Karpas-422 (cell line): ENCODE measurements around the gene PLAU. TPM values are rescaled to one million over a fixed set of nuclear protein-coding genes. Genes with fewer than 3 reads are reported as not detected.

Experiments
- DNase-seq: peaks from one replicate; pipeline ENCODE4 v3.0.0-alpha.2; 2015
- H2AFZ ChIP-seq: fragments of 200-600 bp; sonication (generic); 2 replicates; pipeline ENCODE4 v1.6.1; 2014; ENCODE audit warnings: antibody characterized with exemption, low read length, mixed read lengths
- H3K27ac ChIP-seq: fragments of 200-600 bp; sonication (generic); 2 replicates; pipeline ENCODE4 v1.5.1; 2014; ENCODE audit warnings: mild to moderate bottlenecking, low read length, moderate library complexity
- H3K27me3 ChIP-seq: fragments of 200-600 bp; sonication (generic); 2 replicates; pipeline ENCODE4 v1.6.1; 2014; ENCODE audit warnings: low read length, mixed read lengths
- H3K36me3 ChIP-seq: fragments of 200-600 bp; sonication (generic); 2 replicates; pipeline ENCODE4 v1.6.1; 2014; ENCODE audit warnings: low read length, mixed read lengths; ENCODE audit not compliant: insufficient read depth
- H3K4me1 ChIP-seq: fragments of 200-600 bp; sonication (generic); 2 replicates; pipeline ENCODE4 v1.6.1; 2014; ENCODE audit warnings: mild to moderate bottlenecking, low read length, mixed read lengths
- H3K4me2 ChIP-seq: fragments of 200-600 bp; sonication (generic); 2 replicates; pipeline ENCODE4 v1.6.1; 2014; ENCODE audit warnings: low read length, low read depth, mild to moderate bottlenecking; ENCODE audit not compliant: poor library complexity, severe bottlenecking
- H3K4me3 ChIP-seq: fragments of 200-600 bp; sonication (generic); 2 replicates; pipeline ENCODE4 v1.5.1; 2014; ENCODE audit warnings: mild to moderate bottlenecking, antibody characterized with exemption, low read length, mixed read lengths
- H3K79me2 ChIP-seq: fragments of 200-600 bp; sonication (generic); 2 replicates; pipeline ENCODE4 v1.6.1; 2014; ENCODE audit warnings: mild to moderate bottlenecking, low read length, mixed read lengths
- H3K9ac ChIP-seq: fragments of 200-600 bp; sonication (generic); 2 replicates; pipeline ENCODE4 v1.6.0; 2014; ENCODE audit warnings: low read length
- H3K9me2 ChIP-seq: fragments of 200-600 bp; sonication (generic), shearing (Covaris generic); replicated peaks from 2 replicates; pipeline ENCODE4 v1.6.0; 2014; ENCODE audit warnings: mild to moderate bottlenecking, low read length, moderate library complexity; ENCODE audit not compliant: insufficient read depth
- H3K9me3 ChIP-seq: fragments of 300-700, 200-600 bp; sonication (generic); 2 replicates; pipeline ENCODE4 v1.6.1; 2014; ENCODE audit warnings: low read length, mixed read lengths
- H4K20me1 ChIP-seq: fragments of 200-600 bp; sonication (generic); 2 replicates; pipeline ENCODE4 v1.6.1; 2014; ENCODE audit warnings: mild to moderate bottlenecking, antibody characterized with exemption, low read length, low read depth; ENCODE audit not compliant: insufficient read depth
- total RNA-seq: library from RNA; depleted of rRNA; stranded (reverse); fragments of >200 nt; shearing (Covaris generic); gene quantifications from 2 replicates; pipeline ENCODE4 v1.2.3, GENCODE V29; 2014; ENCODE audit warnings: low replicate concordance

PLAU gene
- total RNA-seq, 1 experiment from 2014 or later, result 3.2 TPM

DNA sequence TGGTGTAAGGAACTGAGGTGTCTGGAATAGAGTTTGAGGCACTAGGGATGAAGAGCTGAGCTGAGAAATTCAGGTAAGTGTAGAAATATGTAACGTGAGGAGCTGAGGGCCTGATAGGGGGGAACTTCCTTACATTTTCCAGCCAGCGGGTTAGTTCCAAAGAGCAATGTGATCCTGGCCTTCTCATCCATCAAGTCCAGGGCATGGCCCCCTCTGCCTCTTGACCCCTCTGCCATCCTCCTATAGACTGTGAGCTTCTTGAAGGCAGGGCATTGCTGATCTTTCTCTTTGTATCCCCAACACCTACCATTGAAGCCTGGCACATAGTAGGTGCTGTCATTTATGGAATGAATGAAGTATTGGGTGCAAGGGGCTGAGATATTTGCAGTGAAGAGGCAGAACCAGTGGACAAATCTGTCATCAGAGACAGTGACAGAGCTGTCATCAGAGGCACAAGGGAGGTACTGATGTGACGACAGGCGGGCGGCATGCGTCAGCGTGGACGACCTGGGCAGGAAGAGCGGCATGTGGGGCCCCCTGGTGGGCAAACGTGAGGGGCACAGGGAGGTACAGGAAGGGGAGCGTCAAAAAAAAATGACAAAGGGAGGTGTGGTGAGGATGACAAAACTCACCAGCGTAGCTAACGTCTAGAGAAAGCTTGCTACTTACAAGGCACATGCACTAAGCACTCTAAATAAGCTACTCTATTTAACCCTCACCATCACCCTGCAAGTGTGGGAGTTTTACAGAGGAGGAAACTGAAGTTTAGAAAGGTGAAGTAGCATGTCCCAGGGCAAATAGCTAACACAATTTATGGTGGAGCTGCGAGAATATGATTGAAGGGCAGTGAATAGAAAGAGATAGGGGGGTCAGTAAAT lies 31.4 kb upstream of the PLAU start:
- H3K27me3 ChIP-seq, result 0 out of 2 replicates have a peak, but pooled peaks cover 2% of the 10 kb centered on the region
- peak overlapping the region; percentile 91 for H2AFZ ChIP-seq
- no peaks in the 10 kb centered on the region for H3K79me2 ChIP-seq
- no peaks in the 10 kb centered on the region for H3K9me3 ChIP-seq
- H3K27ac ChIP-seq, result no peak overlapping the region
- peak overlapping the region; percentile 36; the same call in 1 of the 2 replicates for H3K9ac ChIP-seq
- H3K9me2 ChIP-seq, result no peaks in the 10 kb centered on the region
- H3K4me1 ChIP-seq, result peaks cover 20% of the 10 kb centered on the region
- no peaks in the 10 kb centered on the region for H3K36me3 ChIP-seq
- no peak overlapping the region; the same call in 1 of the 2 replicates for H3K4me3 ChIP-seq
- H4K20me1 ChIP-seq, result no peaks in the 10 kb centered on the region
- DNase-seq, result peak; percentile 97
- peak overlapping the region; percentile 52 for H3K4me2 ChIP-seq

DNA sequence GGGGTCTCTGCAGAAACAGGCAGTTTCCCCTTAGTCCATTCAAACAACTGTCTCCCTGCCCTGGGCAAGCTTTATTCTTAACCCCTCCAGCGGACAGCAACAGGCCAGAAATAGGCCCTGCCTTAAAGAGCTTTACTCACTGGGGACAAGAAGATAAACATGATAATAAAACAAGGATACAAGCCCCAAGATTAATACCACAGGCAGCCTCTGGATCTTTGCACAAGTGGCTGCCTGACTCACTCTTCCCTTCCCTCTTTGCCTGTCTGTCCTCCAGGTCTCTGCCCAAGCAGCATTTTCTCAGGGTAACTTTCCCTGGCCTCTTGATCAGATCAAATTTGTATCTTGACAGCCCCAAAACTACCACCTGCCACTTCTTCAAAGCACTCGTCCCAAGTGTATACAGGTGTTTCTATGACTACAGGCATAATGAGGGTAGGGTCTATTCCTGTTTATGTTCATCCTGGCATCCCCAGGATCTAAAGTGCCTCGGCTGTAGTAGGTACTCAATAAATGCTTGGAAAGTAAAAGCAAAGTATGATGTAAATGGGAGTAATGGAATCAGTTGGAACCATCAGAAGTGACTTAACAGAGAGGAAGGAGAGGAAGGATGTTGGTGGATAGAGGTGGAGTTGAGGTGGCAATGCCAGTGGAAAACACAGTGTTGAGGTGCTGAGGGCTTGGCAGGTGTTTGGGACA lies 29.6 kb upstream of the PLAU start:
- H3K4me1 ChIP-seq, result peaks cover 13% of the 10 kb centered on the region
- H3K27ac ChIP-seq, result no peak overlapping the region
- H3K9ac ChIP-seq, result no peak overlapping the region
- 0 out of 2 replicates have a peak, but pooled peaks cover 2% of the 10 kb centered on the region for H3K27me3 ChIP-seq
- H3K4me3 ChIP-seq, result no peak overlapping the region
- no peak for DNase-seq
- no peaks in the 10 kb centered on the region for H3K79me2 ChIP-seq
- no peaks in the 10 kb centered on the region for H4K20me1 ChIP-seq
- H2AFZ ChIP-seq, result no peak overlapping the region
- no peaks in the 10 kb centered on the region for H3K9me2 ChIP-seq
- no peaks in the 10 kb centered on the region for H3K9me3 ChIP-seq
- H3K4me2 ChIP-seq, result no peak overlapping the region
- H3K36me3 ChIP-seq, result no peaks in the 10 kb centered on the region

DNA sequence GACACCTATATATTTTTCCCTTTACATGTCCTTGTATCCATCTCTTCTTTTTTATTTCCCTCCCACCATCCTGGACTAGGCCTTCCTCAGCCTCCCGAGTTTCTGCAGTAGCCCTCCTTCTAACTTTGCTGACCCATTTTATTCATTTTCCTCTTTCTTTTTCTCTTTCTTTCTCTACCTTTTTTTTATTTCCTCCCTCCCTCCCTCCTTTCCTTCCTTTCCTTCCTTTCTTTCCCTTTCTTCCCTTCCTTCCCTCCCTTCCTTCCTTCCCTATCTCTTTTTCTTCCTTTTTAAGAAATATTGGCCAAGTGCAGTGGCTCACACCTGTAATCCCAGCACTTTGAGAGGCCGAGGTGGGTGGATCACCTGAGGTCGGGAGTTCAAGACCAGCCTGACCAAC lies 26.9 kb upstream of the PLAU start:
- Histone ChIP-seq H3K4me1 (peaks cover 16% of the 10 kb centered on the region), H3K4me3 (no peak overlapping the region), H3K9me2 (no peaks in the 10 kb centered on the region), H3K36me3 (no peaks in the 10 kb centered on the region), H2AFZ (no peak overlapping the region), H3K27me3 (0 out of 2 replicates have a peak, but pooled peaks cover 2% of the 10 kb centered on the region), H3K4me2 (no peak overlapping the region), H3K27ac (no peak overlapping the region), H4K20me1 (no peaks in the 10 kb centered on the region), H3K9me3 (no peaks in the 10 kb centered on the region), H3K9ac (no peak overlapping the region), H3K79me2 (no peaks in the 10 kb centered on the region)
- no peak for DNase-seq

DNA sequence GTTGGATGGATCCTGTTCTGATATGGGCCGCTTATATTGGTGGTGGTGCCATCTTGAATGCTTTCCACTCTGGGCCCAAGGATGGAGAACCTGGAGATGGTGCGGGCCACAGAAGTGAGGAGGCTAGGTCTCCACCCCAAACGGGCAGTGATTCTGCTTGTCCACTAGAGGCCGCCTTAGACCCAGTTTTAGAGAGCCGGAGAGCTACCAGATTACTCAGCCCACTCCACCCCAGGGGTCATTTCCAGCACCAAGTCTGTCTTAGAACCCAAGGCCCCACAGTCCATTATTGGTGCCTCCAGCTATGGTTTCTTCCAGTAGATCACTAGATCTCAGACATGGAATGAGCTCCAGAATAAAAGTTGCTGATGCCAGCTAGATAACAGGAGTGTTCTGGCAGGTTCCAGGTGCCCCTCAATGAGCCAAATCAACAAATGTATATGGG lies 24.8 kb upstream of the PLAU start:
- peak; percentile 87 for DNase-seq
- no peaks in the 10 kb centered on the region for H3K9me2 ChIP-seq
- H3K4me1 ChIP-seq, result peaks cover 12% of the 10 kb centered on the region
- H3K9me3 ChIP-seq, result no peaks in the 10 kb centered on the region
- H3K79me2 ChIP-seq, result no peaks in the 10 kb centered on the region
- H3K27me3 ChIP-seq, result 0 out of 2 replicates have a peak, but pooled peaks cover 2% of the 10 kb centered on the region
- no peak overlapping the region for H2AFZ ChIP-seq
- no peak overlapping the region for H3K4me3 ChIP-seq
- no peaks in the 10 kb centered on the region for H3K36me3 ChIP-seq
- H3K4me2 ChIP-seq, result no peak overlapping the region
- no peak overlapping the region for H3K9ac ChIP-seq
- H4K20me1 ChIP-seq, result no peaks in the 10 kb centered on the region
- H3K27ac ChIP-seq, result no peak overlapping the region

DNA sequence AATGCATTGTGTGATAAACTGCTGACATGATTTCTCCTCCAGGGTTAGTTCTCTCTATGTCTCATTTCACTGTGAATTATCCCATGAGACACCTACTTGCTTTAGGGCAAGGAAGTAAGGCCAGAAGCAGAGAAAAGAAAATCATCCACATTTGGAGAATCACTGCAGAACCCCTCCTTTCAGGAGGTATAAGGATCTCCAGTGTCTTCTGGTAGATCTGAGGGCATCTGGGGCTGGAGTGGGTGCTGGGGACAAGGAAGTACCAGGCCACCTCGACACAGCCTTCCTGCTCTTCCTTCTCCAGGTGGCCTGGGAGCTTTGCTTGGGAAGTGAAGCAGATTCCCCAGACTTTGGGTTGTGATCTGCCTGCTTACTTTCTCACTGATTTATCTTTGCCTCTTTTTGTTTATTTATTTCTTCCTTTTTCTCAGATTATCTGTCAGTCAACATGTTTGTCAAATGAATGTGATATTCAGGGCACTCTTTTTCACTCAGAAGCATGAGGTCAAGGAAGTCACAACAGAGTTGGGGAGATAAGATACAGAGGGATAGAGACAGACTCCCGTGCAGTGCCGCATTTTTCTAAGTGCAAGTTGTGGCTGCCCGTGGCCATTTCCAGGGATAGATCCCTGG lies 24.2 kb upstream of the PLAU start:
- Histone ChIP-seq H3K9ac (no peak overlapping the region), H3K36me3 (no peaks in the 10 kb centered on the region), H3K4me1 (peaks cover 8% of the 10 kb centered on the region), H3K9me3 (no peaks in the 10 kb centered on the region), H3K4me2 (no peak overlapping the region), H3K4me3 (no peak overlapping the region), H3K27me3 (no peaks in the 10 kb centered on the region), H4K20me1 (no peaks in the 10 kb centered on the region), H3K9me2 (no peaks in the 10 kb centered on the region), H3K27ac (no peak overlapping the region), H3K79me2 (no peaks in the 10 kb centered on the region), H2AFZ (no peak overlapping the region)
- no peak for DNase-seq

DNA sequence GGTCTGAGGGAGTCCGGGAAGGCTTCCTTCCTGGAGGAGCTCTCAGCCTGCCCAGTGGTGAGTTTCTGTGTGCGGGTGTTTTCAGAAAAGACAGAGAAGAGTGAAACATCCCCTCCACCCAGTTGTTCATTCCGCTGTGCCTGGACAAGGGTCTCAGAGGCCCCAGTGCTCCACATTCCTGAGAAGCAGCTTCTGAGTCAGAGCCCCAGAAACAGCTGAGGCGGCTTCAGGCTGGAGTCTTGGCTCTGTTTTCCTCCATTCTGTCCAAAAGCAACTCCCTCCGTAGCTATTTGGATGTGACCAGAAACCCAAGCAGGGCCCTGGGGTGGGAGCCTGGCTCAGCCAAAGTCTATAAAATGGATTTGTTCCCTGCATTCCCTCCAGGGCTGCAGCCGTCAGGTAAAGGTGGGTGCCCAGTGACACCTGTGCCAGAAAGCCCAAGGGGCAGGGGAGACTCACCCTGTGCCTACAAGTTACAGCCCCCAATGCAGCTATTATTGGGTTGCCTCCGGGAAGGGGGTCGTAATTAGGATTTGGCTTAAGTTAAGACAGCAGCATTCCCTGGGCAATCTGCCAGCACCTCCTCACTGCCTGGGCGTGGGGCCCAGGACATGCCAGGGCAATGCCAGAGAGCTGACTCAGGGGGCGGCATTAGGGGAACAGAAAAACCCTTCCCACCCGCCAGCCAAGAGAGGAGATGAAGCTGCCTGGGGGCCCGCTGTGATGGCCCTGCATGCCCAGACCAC lies 23.5 kb upstream of the PLAU start:
- Histone ChIP-seq H3K79me2 (no peaks in the 10 kb centered on the region), H3K9me3 (no peaks in the 10 kb centered on the region), H3K4me3 (no peak overlapping the region), H4K20me1 (no peaks in the 10 kb centered on the region), H3K4me2 (no peak overlapping the region), H3K27ac (no peak overlapping the region), H3K36me3 (no peaks in the 10 kb centered on the region), H2AFZ (no peak overlapping the region), H3K27me3 (no peaks in the 10 kb centered on the region), H3K9me2 (no peaks in the 10 kb centered on the region), H3K4me1 (peaks cover 8% of the 10 kb centered on the region), H3K9ac (no peak overlapping the region)
- no peak for DNase-seq

DNA sequence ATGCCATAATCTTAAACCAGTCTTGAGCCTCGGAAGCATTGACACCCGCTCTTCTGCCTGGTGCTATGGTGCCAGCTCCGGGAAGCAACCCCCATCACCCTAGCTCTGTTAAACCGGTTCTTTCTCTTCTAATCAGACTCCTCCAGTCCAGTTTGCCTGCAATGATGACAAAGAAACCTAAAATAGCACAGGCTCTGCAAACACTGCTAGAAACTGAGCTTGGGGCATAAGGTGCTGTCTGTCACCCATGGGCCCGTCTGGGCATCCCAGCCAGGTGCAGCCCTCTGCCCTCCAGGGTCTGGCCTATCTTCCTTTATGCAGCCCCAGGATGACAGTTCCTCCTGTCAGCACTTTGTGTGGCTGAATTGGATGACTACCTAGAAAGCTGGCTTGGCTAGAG lies 22.4 kb upstream of the PLAU start:
- no peak for DNase-seq
- Histone ChIP-seq H3K36me3 (no peaks in the 10 kb centered on the region), H3K4me1 (peaks cover 8% of the 10 kb centered on the region), H3K79me2 (no peaks in the 10 kb centered on the region), H2AFZ (no peak overlapping the region), H3K9me3 (no peaks in the 10 kb centered on the region), H3K4me3 (no peak overlapping the region), H3K27me3 (no peaks in the 10 kb centered on the region), H3K9ac (no peak overlapping the region), H3K4me2 (no peak overlapping the region), H3K27ac (no peak overlapping the region), H3K9me2 (no peaks in the 10 kb centered on the region), H4K20me1 (no peaks in the 10 kb centered on the region)
